ENCODE measurements around the gene MED27. TPM values are rescaled to one million over a fixed set of nuclear protein-coding genes. Genes with fewer than 3 reads are reported as not detected.

The MED27 gene
- total RNA-seq, 4 donors from 2014 or later: 8.2 to 18.9 (median 11.8) TPM

DNA sequence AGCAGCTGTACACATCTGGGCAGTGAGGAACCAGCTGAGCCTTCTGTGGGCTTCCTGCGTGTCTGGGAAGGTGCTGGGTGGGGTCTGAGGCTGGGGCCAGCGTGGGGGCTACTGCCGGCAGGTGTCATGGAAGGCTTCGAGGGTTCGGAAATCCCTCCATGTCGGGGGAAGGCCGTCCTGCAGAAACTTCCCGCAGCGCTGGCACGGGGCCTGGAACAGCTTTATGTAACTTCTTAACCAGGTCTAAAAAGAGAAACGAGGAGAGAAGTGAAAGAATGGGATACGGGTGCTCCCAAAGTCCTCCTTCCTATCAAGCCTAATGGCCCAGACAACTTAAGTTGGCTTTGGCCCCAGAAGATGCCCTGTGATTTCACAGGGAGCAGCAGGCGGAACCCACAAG is 219.2 kb downstream of the MED27 start:
- Histone ChIP-seq H3K4me3 (no peak overlapping the region), H3K27ac (no peak overlapping the region), H3K36me3 (peaks cover 0 to 48% (median 0%) of the 10 kb centered on the region in 3 donors), H3K4me1 (no peaks in the 10 kb centered on the region), H3K9me3 (no peaks in the 10 kb centered on the region), H3K27me3 (no peaks in the 10 kb centered on the region)
- 93 to 96% methylated on average over 12 to 13 of the region's 13 CpGs for WGBS, 2 donors
- no peak for DNase-seq (ENCODE audit: low spot score in 2 of 2)
- TF ChIP-seq POLR2A (IDR thresholded peaks at IDR 0.05) (no peak), EP300 (IDR thresholded peaks at IDR 0.05) (no peak)
- TF ChIP-seq, protein P1, sequence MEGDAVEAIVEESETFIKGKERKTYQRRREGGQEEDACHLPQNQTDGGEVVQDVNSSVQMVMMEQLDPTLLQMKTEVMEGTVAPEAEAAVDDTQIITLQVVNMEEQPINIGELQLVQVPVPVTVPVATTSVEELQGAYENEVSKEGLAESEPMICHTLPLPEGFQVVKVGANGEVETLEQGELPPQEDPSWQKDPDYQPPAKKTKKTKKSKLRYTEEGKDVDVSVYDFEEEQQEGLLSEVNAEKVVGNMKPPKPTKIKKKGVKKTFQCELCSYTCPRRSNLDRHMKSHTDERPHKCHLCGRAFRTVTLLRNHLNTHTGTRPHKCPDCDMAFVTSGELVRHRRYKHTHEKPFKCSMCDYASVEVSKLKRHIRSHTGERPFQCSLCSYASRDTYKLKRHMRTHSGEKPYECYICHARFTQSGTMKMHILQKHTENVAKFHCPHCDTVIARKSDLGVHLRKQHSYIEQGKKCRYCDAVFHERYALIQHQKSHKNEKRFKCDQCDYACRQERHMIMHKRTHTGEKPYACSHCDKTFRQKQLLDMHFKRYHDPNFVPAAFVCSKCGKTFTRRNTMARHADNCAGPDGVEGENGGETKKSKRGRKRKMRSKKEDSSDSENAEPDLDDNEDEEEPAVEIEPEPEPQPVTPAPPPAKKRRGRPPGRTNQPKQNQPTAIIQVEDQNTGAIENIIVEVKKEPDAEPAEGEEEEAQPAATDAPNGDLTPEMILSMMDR (IDR thresholded peaks at IDR 0.05): no peak

DNA sequence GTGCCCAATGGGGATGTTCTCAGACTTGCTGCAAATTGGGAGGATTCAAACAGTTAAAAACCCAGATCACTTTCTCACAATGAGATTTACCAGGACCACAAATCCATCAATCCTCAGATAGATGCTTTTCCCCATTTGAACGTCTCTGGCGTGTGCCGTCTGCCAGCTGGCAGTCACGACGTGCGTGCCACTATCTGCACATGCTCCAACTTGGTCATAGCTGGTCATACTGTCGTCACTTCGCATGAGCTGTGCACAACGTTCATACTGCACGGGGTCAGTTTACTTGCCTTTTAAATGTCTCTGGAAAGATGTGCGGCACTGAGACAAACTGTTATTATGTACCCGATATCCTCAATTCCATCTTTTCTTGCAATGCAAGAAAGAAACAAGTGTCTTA is 221.5 kb downstream of the MED27 start:
- no peak for DNase-seq (ENCODE audit: low spot score in 2 of 2)
- H3K36me3 ChIP-seq: peaks cover 0 to 41% (median 0%) of the 10 kb centered on the region in 3 donors
- H3K9me3 ChIP-seq: no peaks in the 10 kb centered on the region
- TF ChIP-seq EP300 (IDR thresholded peaks at IDR 0.05) (no peak), POLR2A (IDR thresholded peaks at IDR 0.05) (no peak)
- TF ChIP-seq, protein P1 (IDR thresholded peaks at IDR 0.05): no peak
- no peaks in the 10 kb centered on the region for H3K27me3 ChIP-seq
- peaks cover 0 to 11% (median 0%) of the 10 kb centered on the region in 4 donors for H3K4me1 ChIP-seq
- 64 to 67% methylated on average over 12 of the region's 12 CpGs for WGBS, 2 donors
- no peak overlapping the region for H3K27ac ChIP-seq
- no peak overlapping the region for H3K4me3 ChIP-seq

DNA sequence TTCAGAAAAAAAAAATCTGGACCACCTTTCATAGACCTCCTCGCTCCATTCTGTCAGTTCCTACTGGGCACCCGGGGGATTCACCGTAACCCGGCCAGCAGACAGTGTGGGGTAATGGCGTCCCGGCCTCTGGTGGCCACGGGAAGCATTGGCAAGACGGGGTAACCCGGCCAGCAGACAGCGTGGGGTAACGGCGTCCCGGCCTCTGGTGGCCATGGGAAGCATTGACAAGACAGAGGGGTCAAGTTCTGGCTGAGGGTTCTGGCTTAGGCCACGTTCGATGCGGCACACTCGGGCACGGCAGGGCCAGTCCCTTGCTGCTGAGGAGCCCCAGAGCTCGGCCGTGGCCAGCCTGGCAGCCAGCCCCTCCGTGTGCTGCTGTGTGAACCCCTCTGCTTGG is 223.6 kb downstream of the MED27 start:
- WGBS, 2 donors: 70 to 78% methylated on average over 21 of the region's 21 CpGs
- Histone ChIP-seq H3K4me3 (no peak overlapping the region), H3K36me3 (peaks cover 0 to 21% (median 0%) of the 10 kb centered on the region in 3 donors), H3K27ac (no peak overlapping the region), H3K9me3 (no peaks in the 10 kb centered on the region), H3K4me1 (peaks cover 0 to 11% (median 0%) of the 10 kb centered on the region in 4 donors), H3K27me3 (no peaks in the 10 kb centered on the region)
- TF ChIP-seq EP300 (IDR thresholded peaks at IDR 0.05) (no peak), POLR2A (IDR thresholded peaks at IDR 0.05) (no peak)
- no peak for DNase-seq (ENCODE audit: low spot score in 2 of 2)

DNA sequence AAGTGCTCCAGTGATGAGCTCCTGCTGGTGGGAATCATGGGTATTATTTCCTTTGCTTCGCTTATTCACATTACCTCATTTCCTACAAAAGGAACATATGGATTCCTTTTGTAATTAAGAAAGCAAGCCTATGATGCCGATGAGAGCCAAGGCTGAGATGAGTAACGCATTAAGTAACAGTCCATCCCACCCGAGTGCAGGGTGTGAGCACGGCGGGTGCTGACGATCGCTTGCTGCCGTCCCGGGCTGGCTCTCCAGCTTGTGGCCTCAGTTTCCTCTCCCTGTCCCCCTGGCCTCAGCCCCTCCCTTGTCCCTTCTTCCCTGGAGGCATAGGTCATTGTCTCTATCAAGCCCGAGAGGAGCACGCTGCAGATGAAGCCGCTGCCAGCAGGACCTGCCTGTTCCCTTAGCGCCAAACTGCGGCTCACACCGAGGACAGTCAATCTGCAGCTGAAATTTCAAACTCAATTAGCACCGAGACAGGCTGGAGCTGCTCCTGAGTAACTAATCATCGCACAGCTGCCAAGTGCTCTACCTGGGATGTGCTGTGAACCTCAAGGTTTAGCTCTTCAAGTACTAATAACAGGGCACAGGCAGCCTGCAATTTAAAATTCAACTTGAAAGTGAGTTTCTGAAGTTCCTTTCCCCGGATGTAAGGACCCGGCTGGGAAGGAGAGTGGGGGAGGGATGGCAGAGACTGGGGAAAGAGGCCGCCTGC is 224.6 kb downstream of the MED27 start:
- H3K36me3 ChIP-seq: peaks cover 0 to 10% (median 0%) of the 10 kb centered on the region in 3 donors
- H3K9me3 ChIP-seq: no peaks in the 10 kb centered on the region
- H3K4me1 ChIP-seq: peaks cover 0 to 11% (median 0%) of the 10 kb centered on the region in 4 donors
- no peak overlapping the region for H3K27ac ChIP-seq
- H3K27me3 ChIP-seq: no peaks in the 10 kb centered on the region
- TF ChIP-seq, protein P1 (IDR thresholded peaks at IDR 0.05): no peak
- TF ChIP-seq EP300 (IDR thresholded peaks at IDR 0.05) (no peak), POLR2A (IDR thresholded peaks at IDR 0.05) (no peak)
- 38 to 43% methylated on average over 21 of the region's 21 CpGs for WGBS, 2 donors
- no peak overlapping the region for H3K4me3 ChIP-seq
- DNase-seq (ENCODE audit: low spot score in 2 of 2): no peak

DNA sequence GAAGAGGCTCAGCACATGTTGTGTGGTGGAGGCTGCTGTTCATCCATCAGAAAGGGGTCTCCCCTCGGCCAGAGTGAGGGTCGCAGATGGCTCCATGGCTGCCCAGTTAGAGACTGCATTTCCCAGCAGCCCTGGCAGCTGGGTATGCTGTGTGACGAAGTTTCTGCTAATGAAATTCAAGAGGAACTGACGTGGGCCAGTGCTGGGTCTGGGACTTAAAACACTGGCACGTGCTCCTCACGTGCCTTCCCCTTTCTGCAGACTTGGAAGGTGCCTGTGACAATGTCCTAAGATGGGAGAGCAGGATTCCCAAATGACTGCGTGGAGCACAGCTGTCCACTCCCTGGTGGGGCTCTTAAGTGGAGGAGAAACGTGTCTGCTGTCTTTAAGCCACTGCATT is 225.3 kb downstream of the MED27 start:
- Histone ChIP-seq H3K4me1 (peaks cover 0 to 11% (median 0%) of the 10 kb centered on the region in 4 donors), H3K27me3 (no peaks in the 10 kb centered on the region), H3K9me3 (no peaks in the 10 kb centered on the region), H3K4me3 (no peak overlapping the region), H3K36me3 (peaks cover 0 to 3% (median 0%) of the 10 kb centered on the region in 3 donors), H3K27ac (no peak overlapping the region)
- TF ChIP-seq, protein P1 (IDR thresholded peaks at IDR 0.05): no peak
- TF ChIP-seq EP300 (IDR thresholded peaks at IDR 0.05): no peak
- WGBS, 2 donors: 62% methylated on average over 8 of the region's 8 CpGs
- DNase-seq (ENCODE audit: low spot score in 2 of 2): peak in 1 of 2 donors; percentile 10
